ENCODE data around the gene ST3GAL6. TPM values are rescaled to one million over a fixed set of nuclear protein-coding genes. Genes with fewer than 3 reads are reported as not detected.

ST3GAL6 gene
- total and polyA plus RNA-seq, 2 of the 8 experiments (the other 6 are each of a cell fraction or from before 2014, with no cell fraction given) = 3.3 to 6.1 TPM

DNA sequence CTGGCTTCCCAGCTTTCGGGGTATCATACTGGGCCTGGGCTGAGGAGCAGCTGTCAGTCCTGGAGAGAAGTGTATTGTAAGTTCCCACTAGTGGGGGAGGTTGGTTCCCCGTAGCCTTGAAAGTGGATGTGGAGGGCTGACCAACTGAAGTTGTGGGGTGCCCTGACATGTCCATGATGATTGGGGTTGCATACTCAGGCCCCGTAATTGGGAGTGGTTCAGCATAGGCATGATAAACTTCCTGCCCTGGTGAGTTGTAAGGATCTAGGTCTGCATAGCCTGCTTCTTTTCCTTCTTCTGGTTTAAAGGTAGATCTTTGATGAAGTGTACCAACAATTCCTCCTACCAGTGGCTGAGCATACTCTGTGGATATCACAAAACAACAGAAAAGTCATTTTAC is 36.3 kb downstream of the ST3GAL6 start:
- Histone ChIP-seq H3K4me1 (replicated peaks in 1 of 4; ENCODE audit: control insufficient read depth in 3 of 4, insufficient read depth in 4 of 4, low read length in 3 of 4) (no peaks in the 10 kb centered on the region), H2BK20ac (ENCODE audit: low read length) (no peak overlapping the region), H3K79me1 (ENCODE audit: low read depth, low read length) (no peaks in the 10 kb centered on the region), H3K23me2 (ENCODE audit: low read depth, low read length) (no peaks in the 10 kb centered on the region), H3K9me3 (ENCODE audit: insufficient read depth in 2 of 2, low read depth in 1 of 2, low read length in 1 of 2) (no peaks in the 10 kb centered on the region), H2BK15ac (ENCODE audit: low read length) (no peak overlapping the region), H3K23ac (ENCODE audit: insufficient read length) (no peak overlapping the region), H2BK12ac (ENCODE audit: low read depth, low read length) (no peak overlapping the region), H4K8ac (ENCODE audit: extremely low read depth, insufficient read depth, low read length) (no peak overlapping the region), H3K18ac (ENCODE audit: extremely low read depth, low read length) (no peak overlapping the region), H3K27ac (ENCODE audit: low read depth, low read length) (no peak overlapping the region), H4K5ac (ENCODE audit: insufficient read length, low read depth, low read length) (no peak overlapping the region), H2BK120ac (replicated peaks; ENCODE audit: low read depth, low read length) (no peak overlapping the region), H3K4ac (replicated peaks; ENCODE audit: insufficient read length, low read depth, low read length) (no peak overlapping the region), H3K4me2 (ENCODE audit: insufficient read depth in 1 of 2, low read depth in 2 of 2, low read length in 2 of 2) (no peak overlapping the region), H2BK5ac (ENCODE audit: low read depth, low read length) (no peak overlapping the region), H3K27me3 (replicated peaks in 1 of 4; ENCODE audit: control insufficient read depth in 3 of 4, extremely low read depth in 1 of 4, insufficient read depth in 3 of 4, low read length in 3 of 4) (no peaks in the 10 kb centered on the region), H3K4me3 (ENCODE audit: extremely low read depth in 1 of 4, insufficient read depth in 2 of 4, low read depth in 3 of 4, low read length in 4 of 4) (no peak overlapping the region), H2AK5ac (ENCODE audit: low read depth, low read length) (no peak overlapping the region), H3K79me2 (ENCODE audit: control insufficient read depth in 1 of 2, insufficient read depth in 2 of 2, low read length in 2 of 2) (no peaks in the 10 kb centered on the region), H3K36me3 (ENCODE audit: control insufficient read depth in 2 of 4, insufficient read depth in 4 of 4, low read length in 3 of 4) (peaks cover 3 to 25% (median 6%) of the 10 kb centered on the region in 4 experiments), H3K9ac (replicated peaks in 1 of 4; ENCODE audit: extremely low read depth in 1 of 4, low read depth in 3 of 4, low read length in 3 of 4) (no peak overlapping the region), H3K14ac (ENCODE audit: insufficient read length) (no peak overlapping the region), H2AFZ (ENCODE audit: low read length) (no peak overlapping the region), H3K56ac (replicated peaks; ENCODE audit: insufficient read length, low read depth, low read length) (no peak overlapping the region), H4K91ac (replicated peaks; ENCODE audit: insufficient read length, low read length) (no peak overlapping the region), H4K20me1 (replicated peaks in 1 of 2; ENCODE audit: control insufficient read depth in 1 of 2, insufficient read depth in 2 of 2, low read length in 2 of 2) (peaks cover 0 to 1% of the 10 kb centered on the region in 2 experiments)
- 96% methylated on average over 3 of the region's 3 CpGs; no CpG with 5 or more reads in 1 of the 2 experiments for WGBS, 2 experiments (ENCODE audit: extremely low coverage in 1 of 2, insufficient coverage in 1 of 2, insufficient read length in 1 of 2, insufficient replicate concordance in 2 of 2, low coverage in 1 of 2, low lambda C conversion rate in 2 of 2, missing lambda C conversion rate in 1 of 2)
- ChIA-PET POLR2A (ENCODE audit: partially characterized antibody) (no interaction called here), CTCF (ENCODE audit: partially characterized antibody) (interaction anchor here (1.6 kb wide), 1 partner anchor 187 kb away, joined by 4 read pairs; no protein-coding TSS in a partner anchor)
- DNase-seq (ENCODE audit: low read depth in 1 of 2, low spot score in 2 of 2) (no peak), FAIRE-seq (no peak)
- TF ChIP-seq SAP30 (IDR thresholded peaks at IDR 0.05; ENCODE audit: insufficient read depth, insufficient replicate concordance, low read length) (no peak), EP300 (IDR thresholded peaks at IDR 0.05; ENCODE audit: borderline replicate concordance in 1 of 2, low read depth in 2 of 2, low read length in 2 of 2) (no peak), PHF8 (conservative IDR thresholded peaks at IDR 0.05; ENCODE audit: low read depth, low read length) (no peak), CREB1 (IDR thresholded peaks at IDR 0.05) (no peak), GTF2F1 (IDR thresholded peaks at IDR 0.05; ENCODE audit: borderline replicate concordance, low read depth, low read length) (no peak), JUND (IDR thresholded peaks at IDR 0.05; ENCODE audit: low read length) (no peak), KDM5A (IDR thresholded peaks at IDR 0.05; ENCODE audit: low read length) (no peak), RXRA (IDR thresholded peaks at IDR 0.05; ENCODE audit: insufficient read depth, low read depth, low read length) (no peak), BRCA1 (IDR thresholded peaks at IDR 0.05; ENCODE audit: low read depth, low read length) (no peak)
- TF ChIP-seq, protein P1, sequence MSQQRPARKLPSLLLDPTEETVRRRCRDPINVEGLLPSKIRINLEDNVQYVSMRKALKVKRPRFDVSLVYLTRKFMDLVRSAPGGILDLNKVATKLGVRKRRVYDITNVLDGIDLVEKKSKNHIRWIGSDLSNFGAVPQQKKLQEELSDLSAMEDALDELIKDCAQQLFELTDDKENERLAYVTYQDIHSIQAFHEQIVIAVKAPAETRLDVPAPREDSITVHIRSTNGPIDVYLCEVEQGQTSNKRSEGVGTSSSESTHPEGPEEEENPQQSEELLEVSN (IDR thresholded peaks at IDR 0.05) = no peak
- TF ChIP-seq, protein P2, sequence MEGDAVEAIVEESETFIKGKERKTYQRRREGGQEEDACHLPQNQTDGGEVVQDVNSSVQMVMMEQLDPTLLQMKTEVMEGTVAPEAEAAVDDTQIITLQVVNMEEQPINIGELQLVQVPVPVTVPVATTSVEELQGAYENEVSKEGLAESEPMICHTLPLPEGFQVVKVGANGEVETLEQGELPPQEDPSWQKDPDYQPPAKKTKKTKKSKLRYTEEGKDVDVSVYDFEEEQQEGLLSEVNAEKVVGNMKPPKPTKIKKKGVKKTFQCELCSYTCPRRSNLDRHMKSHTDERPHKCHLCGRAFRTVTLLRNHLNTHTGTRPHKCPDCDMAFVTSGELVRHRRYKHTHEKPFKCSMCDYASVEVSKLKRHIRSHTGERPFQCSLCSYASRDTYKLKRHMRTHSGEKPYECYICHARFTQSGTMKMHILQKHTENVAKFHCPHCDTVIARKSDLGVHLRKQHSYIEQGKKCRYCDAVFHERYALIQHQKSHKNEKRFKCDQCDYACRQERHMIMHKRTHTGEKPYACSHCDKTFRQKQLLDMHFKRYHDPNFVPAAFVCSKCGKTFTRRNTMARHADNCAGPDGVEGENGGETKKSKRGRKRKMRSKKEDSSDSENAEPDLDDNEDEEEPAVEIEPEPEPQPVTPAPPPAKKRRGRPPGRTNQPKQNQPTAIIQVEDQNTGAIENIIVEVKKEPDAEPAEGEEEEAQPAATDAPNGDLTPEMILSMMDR (IDR thresholded peaks at IDR 0.05; ENCODE audit: control extremely low read depth in 1 of 3, insufficient read depth in 1 of 3, low read depth in 1 of 3, low read length in 3 of 3) = no peak
